Astrocyte of the spinal cord (primary cell): ENCODE data around the gene TEAD3.
A peak's percentile ranks its signal among the peaks of the same experiment; 100 is the strongest.

Source experiments
- DNase-seq: peaks from one replicate; pipeline ENCODE4 v3.0.0; 2011; ENCODE audit warnings: low read depth, low spot score
- H3K4me3 ChIP-seq: 2 replicates; pipeline ENCODE4 v1.5.1; 2011; ENCODE audit warnings: low read depth, mild to moderate bottlenecking, low read length, moderate library complexity
- CTCF ChIP-seq: IDR thresholded peaks from 2 replicates; pipeline ENCODE4 v1.5.1; 2012; ENCODE audit warnings: low read depth, mild to moderate bottlenecking, low read length, inconsistent platforms
- in situ Hi-C: cut with HindIII; loops from 2 replicates; pipeline ENCODE4 v1.10.0; 2017; ENCODE audit warnings: low sequenced_read_pairs

The TEAD3 gene

GRCh38 chr6:35497571-35498421 lies 917 bp upstream of the TEAD3 start:
- peak; percentile 67 for DNase-seq
- TF ChIP-seq CTCF, result no peak
- in situ Hi-C loops, result no loop called here
- peak overlapping the region; percentile 69 for H3K4me3 ChIP-seq

- in situ Hi-C loops, result no loop called here
- H3K4me3 ChIP-seq, result peak overlapping the region; percentile 69
- TF ChIP-seq CTCF, result no peak
- DNase-seq, result peak; percentile 19
Measured at GRCh38 chr6:35496036-35496840, 641 bp downstream of the TEAD3 start.

GRCh38 chr6:35495258-35496035 lies 1.4 kb downstream of the TEAD3 start:
- TF ChIP-seq CTCF, result no peak
- in situ Hi-C loops, result no loop called here
- H3K4me3 ChIP-seq, result peak overlapping the region; percentile 69
- DNase-seq, result no peak

- TF ChIP-seq CTCF, result no peak
- in situ Hi-C loops, result no loop called here
- DNase-seq, result no peak
- no peak overlapping the region for H3K4me3 ChIP-seq
Measured at GRCh38 chr6:35494161-35494563, 2.7 kb downstream of the TEAD3 start.

GRCh38 chr6:35493307-35493983 lies 3.4 kb downstream of the TEAD3 start:
- TF ChIP-seq CTCF, result no peak
- in situ Hi-C loops, result no loop called here

GRCh38 chr6:35492974-35493284 lies 4.0 kb downstream of the TEAD3 start:
- no peak for TF ChIP-seq CTCF
- H3K4me3 ChIP-seq, result no peak overlapping the region
- DNase-seq, result no peak
- in situ Hi-C loops, result no loop called here

More at GRCh38 chr6:35493307-35493983, 3.4 kb downstream of the TEAD3 start:
- H3K4me3 ChIP-seq, result no peak overlapping the region
- no peak for DNase-seq
